Tibial nerve (tissue), 4 donors: Measurements from ENCODE around the gene GNAQ.

Experiments used
- CTCF ChIP-seq, 5 experiments: fragments of 200-600 bp in 3 of 5; fragments of 450-650 bp in 2 of 5; sonication (generic) in 3 of 5; IDR thresholded peaks; one replicate each; pipeline ENCODE4 v1.5.1; 2016 to 2019; ENCODE audit warnings: antibody characterized with exemption in 5 of 5, mild to moderate bottlenecking in 3 of 5, moderate library complexity in 2 of 5
- EP300 ChIP-seq, 2 donors: sonication (generic); formaldehyde crosslinking; IDR thresholded peaks; one replicate each; pipeline ENCODE4 v1.6.1; 2017; ENCODE audit warnings: antibody characterized with exemption in 2 of 2, mild to moderate bottlenecking in 1 of 2
- POLR2A ChIP-seq, 2 donors: fragments of 450-650 bp; IDR thresholded peaks; one replicate each; pipeline ENCODE4 v1.6.1; 2017; ENCODE audit warnings: antibody characterized with exemption in 2 of 2, mild to moderate bottlenecking in 2 of 2, moderate library complexity in 2 of 2

- TF ChIP-seq CTCF (IDR thresholded peaks at IDR 0.05) (no peak), POLR2A (IDR thresholded peaks at IDR 0.05) (no peak), EP300 (IDR thresholded peaks at IDR 0.05) (no peak)
Observed at GRCh38 chr9:77807846-77808750, 223.5 kb downstream of the GNAQ start.
